ENCODE results near the gene MAN1C1. TPM values are rescaled to one million over a fixed set of nuclear protein-coding genes. Genes with fewer than 3 reads are reported as not detected.
A peak's percentile ranks its signal among the peaks of the same experiment; 100 is the strongest.

Gene MAN1C1
- total RNA-seq, 1 donor from 2014 or later = 20.4 TPM

- TF ChIP-seq, protein P1, sequence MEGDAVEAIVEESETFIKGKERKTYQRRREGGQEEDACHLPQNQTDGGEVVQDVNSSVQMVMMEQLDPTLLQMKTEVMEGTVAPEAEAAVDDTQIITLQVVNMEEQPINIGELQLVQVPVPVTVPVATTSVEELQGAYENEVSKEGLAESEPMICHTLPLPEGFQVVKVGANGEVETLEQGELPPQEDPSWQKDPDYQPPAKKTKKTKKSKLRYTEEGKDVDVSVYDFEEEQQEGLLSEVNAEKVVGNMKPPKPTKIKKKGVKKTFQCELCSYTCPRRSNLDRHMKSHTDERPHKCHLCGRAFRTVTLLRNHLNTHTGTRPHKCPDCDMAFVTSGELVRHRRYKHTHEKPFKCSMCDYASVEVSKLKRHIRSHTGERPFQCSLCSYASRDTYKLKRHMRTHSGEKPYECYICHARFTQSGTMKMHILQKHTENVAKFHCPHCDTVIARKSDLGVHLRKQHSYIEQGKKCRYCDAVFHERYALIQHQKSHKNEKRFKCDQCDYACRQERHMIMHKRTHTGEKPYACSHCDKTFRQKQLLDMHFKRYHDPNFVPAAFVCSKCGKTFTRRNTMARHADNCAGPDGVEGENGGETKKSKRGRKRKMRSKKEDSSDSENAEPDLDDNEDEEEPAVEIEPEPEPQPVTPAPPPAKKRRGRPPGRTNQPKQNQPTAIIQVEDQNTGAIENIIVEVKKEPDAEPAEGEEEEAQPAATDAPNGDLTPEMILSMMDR (IDR thresholded peaks at IDR 0.05) = no peak
- Histone ChIP-seq H3K4me1 (no peaks in the 10 kb centered on the region), H3K4me3 (no peak overlapping the region), H3K9me3 (no peaks in the 10 kb centered on the region), H3K27me3 (ENCODE audit: low read depth) (no peaks in the 10 kb centered on the region), H3K36me3 (no peaks in the 10 kb centered on the region), H3K27ac (no peak overlapping the region)
- ATAC-seq (no peak), DNase-seq (no peak)
- intact Hi-C loops (cut with DNase I) = no loop called here
Measured at GRCh38 chr1:25649505-25650288, 33.1 kb downstream of the MAN1C1 start.

GRCh38 chr1:25650289-25650576, 33.6 kb downstream of the MAN1C1 start:
- H3K27me3 ChIP-seq (ENCODE audit: low read depth) = no peaks in the 10 kb centered on the region
- H3K4me1 ChIP-seq = no peaks in the 10 kb centered on the region
- H3K4me3 ChIP-seq = no peak overlapping the region
- H3K27ac ChIP-seq = no peak overlapping the region
- DNase-seq (no peak), ATAC-seq (no peak)
- intact Hi-C loops (cut with DNase I) = no loop called here
- TF ChIP-seq, protein P1 (IDR thresholded peaks at IDR 0.05) = no peak
- H3K9me3 ChIP-seq = no peaks in the 10 kb centered on the region
- no peaks in the 10 kb centered on the region for H3K36me3 ChIP-seq

GRCh38 chr1:25651036-25651640, 34.5 kb downstream of the MAN1C1 start:
- Histone ChIP-seq H3K27ac (no peak overlapping the region), H3K4me1 (no peaks in the 10 kb centered on the region), H3K4me3 (no peak overlapping the region), H3K36me3 (no peaks in the 10 kb centered on the region), H3K27me3 (ENCODE audit: low read depth) (no peaks in the 10 kb centered on the region), H3K9me3 (no peaks in the 10 kb centered on the region)
- intact Hi-C loops (cut with DNase I) = no loop called here
- ATAC-seq (no peak), DNase-seq (no peak)
- TF ChIP-seq, protein P1 (IDR thresholded peaks at IDR 0.05) = no peak

- Histone ChIP-seq H3K4me1 (peaks cover 3% of the 10 kb centered on the region), H3K36me3 (no peaks in the 10 kb centered on the region), H3K4me3 (no peak overlapping the region), H3K9me3 (no peaks in the 10 kb centered on the region), H3K27ac (no peak overlapping the region), H3K27me3 (ENCODE audit: low read depth) (no peaks in the 10 kb centered on the region)
- DNase-seq (no peak), ATAC-seq (peak in 1 of 2 donors; percentile 14)
- intact Hi-C loops (cut with DNase I) = no loop called here
- TF ChIP-seq, protein P1 (IDR thresholded peaks at IDR 0.05) = no peak
Measured at GRCh38 chr1:25651824-25652741, 35.5 kb downstream of the MAN1C1 start.

DNA sequence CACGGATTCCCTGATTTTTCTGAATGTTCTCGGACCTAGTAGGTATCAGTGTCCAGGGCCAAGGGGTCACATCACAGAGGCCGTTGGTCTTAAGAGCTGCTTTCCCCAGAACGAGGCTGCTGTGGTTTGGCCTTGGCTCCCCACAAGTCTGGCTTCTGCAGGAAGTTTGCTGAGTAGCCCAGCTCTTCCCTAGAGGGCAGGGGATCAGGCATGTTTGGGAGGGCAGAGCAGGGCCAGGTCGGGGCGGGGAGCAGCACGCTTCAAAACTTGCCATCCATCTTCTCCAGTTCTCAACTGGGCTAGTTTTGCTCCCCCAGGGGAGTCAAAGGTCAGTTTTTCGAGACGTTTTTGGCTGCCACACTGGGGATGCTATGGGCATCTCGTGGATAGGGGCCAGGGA, 37.0 kb downstream of the MAN1C1 start:
- Histone ChIP-seq H3K36me3 (no peaks in the 10 kb centered on the region), H3K27ac (no peak overlapping the region), H3K9me3 (no peaks in the 10 kb centered on the region), H3K4me1 (peaks cover 7% of the 10 kb centered on the region), H3K4me3 (no peak overlapping the region), H3K27me3 (ENCODE audit: low read depth) (no peaks in the 10 kb centered on the region)
- no peak for ATAC-seq
- no peak for DNase-seq
- intact Hi-C loops (cut with DNase I) = no loop called here
- TF ChIP-seq, protein P1 (IDR thresholded peaks at IDR 0.05) = no peak
